ENCODE measurements around the gene ACADVL. TPM values are rescaled to one million over a fixed set of nuclear protein-coding genes. Genes with fewer than 3 reads are reported as not detected.

The ACADVL gene
- total RNA-seq, 1 donor from 2014 or later: 354 TPM

GRCh38 chr17:7262192-7262934 lies 42.6 kb downstream of the ACADVL start, which contains the start of gene CLDN7:
Gene CLDN7 (minus strand): TSS chr17:7262478. CDS start chr17:7262043, 435 bp downstream.
- peak within 1 kb of the TSS; percentile 57 for H3K4me3 Mint-ChIP-seq (ENCODE audit: unreplicated experiment)
- TF ChIP-seq EZH2 (IDR thresholded peaks at IDR 0.05; ENCODE audit: insufficient read depth, low read length) (peak; percentile 89), CTCF (IDR thresholded peaks at IDR 0.05; ENCODE audit: insufficient read depth, low read depth, low read length) (no peak)
- H3K27me3 Mint-ChIP-seq (ENCODE audit: low read depth, unreplicated experiment): peaks cover 14% of the 10 kb centered on the region

GRCh38 chr17:7262935-7263800 lies 43.4 kb downstream of the ACADVL start:
- FAIRE-seq (no peak), DNase-seq (ENCODE audit: low read depth) (no peak)
- H4K20me1 ChIP-seq (ENCODE audit: insufficient read depth, low read length): no peaks in the 10 kb centered on the region
- Mint-ChIP-seq H3K27ac (ENCODE audit: unreplicated experiment) (peak overlapping the region; percentile 45), H3K27me3 (ENCODE audit: low read depth, unreplicated experiment) (peaks cover 14% of the 10 kb centered on the region), H3K36me3 (ENCODE audit: low read depth, unreplicated experiment) (peaks cover 6% of the 10 kb centered on the region), H3K9me3 (ENCODE audit: unreplicated experiment) (peaks cover 3% of the 10 kb centered on the region), H3K4me3 (ENCODE audit: unreplicated experiment) (peak overlapping the region; percentile 57), H3K4me1 (ENCODE audit: low read depth, unreplicated experiment) (peaks cover 3% of the 10 kb centered on the region)
- H3K9ac ChIP-seq (ENCODE audit: low read length): no peak overlapping the region
- peak overlapping the region; percentile 80 for H3K4me2 ChIP-seq (ENCODE audit: low read length)
- H3K27ac ChIP-seq (ENCODE audit: low read depth, low read length): no peak overlapping the region
- H3K4me3 ChIP-seq (ENCODE audit: insufficient read depth, low read depth, low read length): no peak overlapping the region
- H3K79me2 ChIP-seq (ENCODE audit: insufficient read depth, low read length): no peaks in the 10 kb centered on the region
- no peaks in the 10 kb centered on the region for H3K9me3 ChIP-seq (ENCODE audit: insufficient read depth, low read depth, low read length)
- H2AFZ ChIP-seq (ENCODE audit: low read depth, low read length): peak overlapping the region; percentile 67
- peaks cover 12% of the 10 kb centered on the region for H3K4me1 ChIP-seq (ENCODE audit: insufficient read depth, low read length)
- no peaks in the 10 kb centered on the region for H3K36me3 ChIP-seq (ENCODE audit: insufficient read depth, low read length)
- TF ChIP-seq EZH2 (IDR thresholded peaks at IDR 0.05; ENCODE audit: insufficient read depth, low read length) (no peak), CTCF (IDR thresholded peaks at IDR 0.05; ENCODE audit: insufficient read depth, low read depth, low read length) (no peak)
- H3K27me3 ChIP-seq (ENCODE audit: insufficient read depth, low read length): peaks cover 14% of the 10 kb centered on the region

More at GRCh38 chr17:7262192-7262934, 42.6 kb downstream of the ACADVL start, which contains the start of gene CLDN7:
- Histone ChIP-seq H3K4me2 (ENCODE audit: low read length) (peak within 1 kb of the TSS; percentile 80), H3K4me3 (ENCODE audit: insufficient read depth, low read depth, low read length) (peak within 1 kb of the TSS; percentile 28), H3K27ac (ENCODE audit: low read depth, low read length) (no peak within 1 kb of the TSS), H2AFZ (ENCODE audit: low read depth, low read length) (peak within 1 kb of the TSS; percentile 67), H3K36me3 (ENCODE audit: insufficient read depth, low read length) (no peaks in the 10 kb centered on the region), H3K79me2 (ENCODE audit: insufficient read depth, low read length) (no peaks in the 10 kb centered on the region), H4K20me1 (ENCODE audit: insufficient read depth, low read length) (no peaks in the 10 kb centered on the region), H3K4me1 (ENCODE audit: insufficient read depth, low read length) (peaks cover 12% of the 10 kb centered on the region), H3K9me3 (ENCODE audit: insufficient read depth, low read depth, low read length) (no peaks in the 10 kb centered on the region), H3K27me3 (ENCODE audit: insufficient read depth, low read length) (peaks cover 14% of the 10 kb centered on the region), H3K9ac (ENCODE audit: low read length) (peak within 1 kb of the TSS; percentile 23)
- peaks cover 3% of the 10 kb centered on the region for H3K4me1 Mint-ChIP-seq (ENCODE audit: low read depth, unreplicated experiment)
- H3K27ac Mint-ChIP-seq (ENCODE audit: unreplicated experiment): peak within 1 kb of the TSS; percentile 45
- no peak for FAIRE-seq
- peaks cover 6% of the 10 kb centered on the region for H3K36me3 Mint-ChIP-seq (ENCODE audit: low read depth, unreplicated experiment)
- peaks cover 3% of the 10 kb centered on the region for H3K9me3 Mint-ChIP-seq (ENCODE audit: unreplicated experiment)
- no peak for DNase-seq (ENCODE audit: low read depth)

Data from astrocyte (in vitro differentiated cells and primary cell).